ENCODE results near the gene RAB15.
"Not testable (repeated sequence)": the region's sequence is repeated elsewhere in the genome, so short reads cannot be mapped to it uniquely, and the experiment has no call there.

The RAB15 gene

DNA sequence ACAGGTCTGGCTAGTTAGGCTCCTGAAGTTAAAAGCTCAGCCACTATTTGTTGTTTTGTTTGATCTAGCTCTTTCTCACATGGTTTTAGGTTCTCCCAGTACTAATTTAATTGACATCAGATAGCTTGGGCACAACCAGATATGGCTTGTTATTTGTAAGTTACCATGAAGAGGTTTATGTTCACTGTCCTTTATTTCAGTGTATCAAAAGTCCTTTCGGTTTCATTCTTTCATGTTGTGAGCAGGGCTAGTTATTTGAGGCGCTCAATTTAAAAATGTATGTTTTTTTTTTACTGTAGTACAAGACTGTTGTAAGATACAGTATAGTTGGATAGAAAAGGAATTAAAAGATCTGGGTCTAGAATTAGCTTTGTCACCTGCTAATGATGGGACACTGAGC lies 36.6 kb downstream of the RAB15 start:
- DNase-seq = no peak

DNA sequence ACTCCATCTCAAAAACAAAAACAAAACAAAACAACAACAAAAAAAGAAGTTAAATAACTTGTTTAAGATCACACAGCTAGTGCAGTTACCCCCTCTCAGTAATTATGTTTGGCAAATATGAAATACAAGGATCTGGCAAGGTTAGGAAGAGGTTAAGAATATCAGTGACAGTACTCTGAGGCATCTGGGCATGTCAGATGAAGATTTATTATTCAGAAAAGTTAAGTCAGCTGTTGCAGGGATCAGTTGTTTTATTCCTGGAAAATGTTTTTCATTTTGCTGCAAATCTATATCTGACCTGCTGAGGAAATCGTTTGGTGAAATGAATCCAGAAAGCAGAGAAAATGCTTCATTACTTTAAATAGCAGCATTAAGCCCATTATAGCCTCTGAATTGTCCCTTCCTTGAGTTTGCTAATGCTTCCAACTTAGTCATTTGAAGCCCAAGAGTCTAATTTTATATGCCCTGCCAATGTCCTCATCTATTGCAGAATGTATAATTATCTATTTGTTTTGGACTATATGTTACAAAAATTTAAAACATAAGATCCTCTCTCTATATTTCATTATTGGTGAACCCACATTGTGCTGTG lies 37.7 kb downstream of the RAB15 start:
- no peak for DNase-seq

DNA sequence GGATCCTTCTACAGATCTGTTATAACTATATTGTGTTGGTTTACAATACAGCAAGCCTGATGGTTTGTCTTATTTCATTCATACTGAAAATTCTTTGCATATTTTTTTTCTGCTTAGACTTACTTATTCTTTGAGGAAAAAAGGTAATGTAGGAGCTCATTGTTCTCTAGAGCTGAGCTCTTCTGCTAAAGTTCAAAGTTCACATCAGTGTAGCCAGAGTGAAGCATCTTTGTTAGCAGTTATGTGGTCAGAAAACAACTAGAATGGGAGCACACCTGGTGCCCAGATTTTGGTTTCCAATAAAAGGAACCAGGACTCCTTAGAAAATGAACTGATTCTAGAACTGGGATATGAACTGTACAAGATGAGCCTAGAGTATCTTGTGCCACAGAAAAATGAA lies 39.9 kb downstream of the RAB15 start:
- DNase-seq = no peak

DNA sequence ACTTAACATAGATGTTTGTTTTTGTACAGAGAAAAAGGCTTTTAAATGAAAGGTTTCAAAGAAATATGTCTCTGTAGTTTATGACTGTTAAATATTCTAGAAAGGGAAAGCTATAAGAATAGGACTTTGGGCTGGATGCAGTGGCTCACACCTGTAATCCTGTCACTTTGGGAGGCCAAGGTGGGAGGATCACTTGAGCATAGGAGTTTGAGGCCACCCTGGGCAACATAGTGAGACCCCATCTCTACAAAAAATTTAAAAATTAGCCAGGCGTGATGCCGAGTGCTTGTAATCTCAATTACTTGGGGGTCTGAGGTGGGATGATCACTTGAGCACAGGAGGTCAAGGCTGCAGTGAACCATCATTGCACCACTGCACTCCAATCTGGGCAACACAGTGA lies 41.0 kb downstream of the RAB15 start:
- no peak for DNase-seq

DNA sequence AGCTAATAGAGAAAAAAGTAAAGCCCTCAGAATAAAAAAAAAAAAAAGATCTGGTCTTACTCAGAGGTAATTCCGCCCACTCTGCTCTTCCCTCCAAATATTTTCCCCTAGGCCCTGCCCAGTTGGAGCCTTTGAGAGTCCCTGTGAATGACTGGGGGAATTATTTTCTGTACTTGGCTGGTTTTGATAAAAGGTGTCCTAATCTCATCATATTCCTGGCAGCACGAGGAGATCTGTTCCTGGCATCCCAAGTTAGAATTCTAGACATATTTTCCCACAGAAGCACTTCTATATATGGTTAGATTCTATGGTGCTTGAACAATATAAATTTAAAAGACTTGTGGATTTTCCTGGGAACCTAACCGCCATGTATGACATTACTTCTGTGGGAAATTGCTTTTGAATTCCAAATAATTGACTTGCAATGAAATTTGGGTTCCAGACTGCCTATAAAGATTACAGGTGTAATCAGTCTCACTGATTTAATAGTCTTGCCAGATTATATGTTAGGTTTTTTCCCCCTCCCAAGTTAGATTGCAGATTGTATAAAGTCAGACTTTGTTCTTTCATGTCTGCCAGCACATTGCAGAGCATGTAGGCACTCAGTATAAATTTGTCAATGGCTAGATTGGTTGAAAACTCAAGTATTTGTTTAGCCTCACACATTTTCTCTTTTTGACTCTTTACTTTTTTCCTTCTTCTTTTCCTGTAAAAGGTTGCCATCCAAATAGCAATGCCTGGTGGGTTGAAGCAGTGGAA lies 41.9 kb downstream of the RAB15 start:
- no peak for DNase-seq

DNA sequence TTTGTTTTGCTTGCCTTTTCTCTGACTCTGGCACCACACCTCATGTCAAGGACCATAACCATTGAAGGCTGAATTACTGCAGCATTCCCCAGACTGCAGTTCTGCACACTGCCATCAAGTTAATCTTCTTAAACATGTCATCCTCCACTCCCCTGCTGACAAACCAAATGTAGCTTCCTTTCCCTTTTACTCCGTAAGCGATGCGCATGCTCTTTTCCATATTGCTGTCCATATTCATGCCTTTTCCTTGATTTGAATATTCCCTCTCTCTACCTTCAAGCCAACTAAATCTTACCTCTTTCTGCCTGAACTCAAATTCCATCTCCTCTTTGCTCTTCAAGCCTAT lies 43.1 kb downstream of the RAB15 start:
- DNase-seq = no peak

DNA sequence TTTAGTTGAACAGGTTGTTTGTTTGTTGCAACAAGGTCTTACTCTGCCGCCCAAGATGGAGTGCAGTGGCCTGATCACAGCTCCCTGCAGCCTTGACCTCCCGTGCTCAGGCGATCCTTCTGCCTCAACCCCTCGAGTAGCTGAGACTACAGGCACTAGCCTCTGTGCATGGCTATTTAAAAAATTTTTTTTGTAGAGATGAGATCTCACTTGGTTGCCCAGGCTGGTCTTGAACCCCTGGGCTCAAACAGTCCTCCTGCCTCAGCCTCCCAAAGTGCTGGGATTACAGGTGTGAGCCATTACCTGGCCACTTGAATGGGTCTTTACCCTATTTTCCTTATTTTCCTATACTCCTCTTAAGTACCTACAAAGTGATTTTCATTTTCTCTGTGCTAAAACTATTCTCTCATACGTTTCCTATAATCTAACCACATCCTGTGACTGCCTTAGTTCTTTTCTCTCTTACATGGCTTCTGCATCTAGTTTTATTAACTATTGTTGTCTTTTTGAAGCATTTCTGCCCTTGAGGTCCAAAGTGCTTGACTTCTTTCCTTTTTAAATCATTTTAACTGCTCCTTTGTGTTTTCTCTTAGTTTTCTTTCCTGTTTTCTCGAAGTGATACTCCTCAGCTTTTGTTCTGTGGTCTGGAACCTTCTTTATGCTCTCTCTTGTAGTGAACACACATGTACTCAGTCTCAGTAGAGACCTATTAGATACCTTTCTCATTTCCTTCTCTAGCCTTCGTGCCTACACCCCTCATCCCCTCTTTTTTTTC lies 43.7 kb downstream of the RAB15 start:
- no peak for DNase-seq

DNA sequence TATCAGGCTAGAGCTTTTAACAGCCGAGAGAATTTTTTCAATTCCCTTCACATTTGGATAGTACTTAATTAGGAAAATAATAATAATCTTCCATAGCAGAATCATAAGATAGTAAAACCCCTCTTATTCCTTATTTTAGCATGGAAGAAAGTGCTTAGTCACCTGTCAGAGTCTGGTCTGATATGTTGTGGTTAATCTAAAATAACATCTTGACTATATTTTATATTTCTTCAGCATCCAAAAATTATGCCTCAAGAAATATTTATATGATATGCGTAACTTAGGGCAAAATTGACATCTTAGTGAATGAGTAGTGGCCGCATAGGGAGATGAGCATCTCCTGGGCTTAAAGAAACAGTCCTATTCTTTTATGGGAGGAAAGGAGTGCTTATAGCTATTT lies 45.1 kb downstream of the RAB15 start:
- DNase-seq = no peak

DNA sequence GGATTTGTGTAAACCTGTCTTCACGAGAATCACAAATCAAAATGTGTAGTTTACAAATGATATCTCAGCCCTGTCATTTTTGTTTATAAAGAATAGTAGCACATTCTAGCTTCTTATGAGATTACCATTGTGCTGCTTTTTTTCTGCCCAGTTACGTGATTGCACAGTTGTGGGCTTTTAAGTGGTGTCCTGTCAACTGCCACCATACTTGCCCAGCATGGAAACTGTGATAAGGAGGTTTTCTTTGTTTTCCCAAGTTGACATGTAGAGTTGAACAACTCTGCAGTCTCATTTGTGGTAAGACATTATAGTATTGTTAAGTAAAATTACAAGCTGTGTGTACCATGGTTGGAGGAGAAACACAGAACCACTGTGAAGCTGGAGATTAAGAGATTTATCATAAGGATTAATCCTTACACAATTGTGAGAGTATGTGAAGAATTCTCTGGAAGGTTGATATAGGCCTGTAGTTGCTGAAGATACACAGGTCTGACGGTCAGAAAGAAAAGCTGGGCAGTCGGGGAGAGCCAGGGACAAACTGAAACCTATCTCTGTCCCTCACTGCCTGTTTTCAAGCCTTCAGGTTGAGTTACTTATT lies 45.6 kb downstream of the RAB15 start:
- DNase-seq = no peak

DNA sequence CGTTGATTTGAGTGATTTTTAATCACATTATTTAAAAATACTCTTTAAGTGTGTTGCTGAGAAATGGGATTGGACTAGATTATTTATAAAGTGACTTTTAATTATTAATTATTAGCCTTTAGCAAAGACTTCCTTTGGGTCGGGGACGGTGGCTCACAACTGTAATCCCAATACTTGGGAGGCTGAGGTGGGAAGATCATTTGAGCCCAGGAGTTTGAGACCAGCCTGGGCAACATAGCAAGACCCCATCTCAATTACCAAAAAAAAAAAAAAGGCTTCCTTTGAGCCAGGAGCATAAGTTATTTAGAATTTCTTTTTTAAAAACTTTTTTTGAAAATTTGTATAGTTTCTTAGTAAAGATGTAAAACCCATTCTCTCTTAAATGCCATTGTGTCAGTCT lies 49.1 kb downstream of the RAB15 start:
- DNase-seq = no peak

DNA sequence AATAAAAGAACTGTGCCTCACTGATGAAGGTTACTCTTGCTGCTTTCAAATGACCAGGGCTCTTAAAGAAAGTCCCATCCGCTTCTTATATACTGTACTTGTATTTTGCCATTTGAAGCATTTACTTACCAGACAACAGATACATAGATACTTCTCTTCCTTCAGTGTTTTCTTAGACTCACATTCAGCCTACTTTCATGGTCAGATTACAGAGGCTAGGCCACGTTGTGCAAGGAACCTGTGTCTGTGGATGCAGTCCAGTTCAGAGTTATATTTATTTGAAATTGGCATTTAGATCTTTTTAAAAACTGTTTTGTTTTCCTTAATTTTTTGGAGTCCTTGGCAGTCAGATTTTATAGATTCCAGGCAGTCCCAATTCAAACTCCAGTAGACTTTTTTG lies 51.7 kb downstream of the RAB15 start:
- no peak for DNase-seq

DNA sequence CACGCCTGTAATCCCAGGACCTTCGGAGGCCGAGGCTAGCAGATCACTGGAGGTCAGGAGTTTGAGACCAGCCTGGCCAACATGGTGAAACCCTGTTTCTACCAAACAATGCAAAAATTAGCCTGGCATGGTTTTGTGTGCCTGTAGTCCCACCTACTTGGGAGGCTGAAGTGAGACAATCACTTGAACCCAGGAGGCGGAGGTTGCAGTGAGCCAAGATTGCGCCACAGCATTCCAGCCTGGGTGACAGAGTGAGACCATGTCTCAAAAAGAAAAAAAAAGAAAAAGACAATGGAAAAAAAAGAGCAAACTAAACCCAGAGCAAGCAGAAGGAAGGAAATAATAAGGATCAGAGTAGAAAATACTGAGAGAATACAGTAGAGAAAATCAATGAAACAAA lies 52.5 kb downstream of the RAB15 start:
- DNase-seq = no peak

DNA sequence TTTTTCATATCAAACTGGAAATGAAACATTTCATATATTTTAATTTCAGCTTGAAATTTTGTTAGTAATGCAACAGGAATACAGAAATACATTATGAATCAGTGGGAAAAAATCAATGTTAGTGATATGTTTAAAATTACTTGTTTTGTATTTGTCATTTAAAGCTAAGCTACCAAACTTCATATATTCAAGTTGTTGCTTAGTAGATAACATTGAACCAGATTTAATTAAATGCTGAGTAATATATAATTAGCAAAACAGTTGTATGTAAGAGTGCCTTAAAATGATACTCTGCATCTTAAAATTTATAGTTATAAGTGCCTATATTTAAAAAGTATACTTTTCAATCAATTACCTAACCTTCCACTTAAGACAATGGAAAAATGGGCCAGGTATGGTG lies 52.9 kb downstream of the RAB15 start:
- no peak for DNase-seq

DNA sequence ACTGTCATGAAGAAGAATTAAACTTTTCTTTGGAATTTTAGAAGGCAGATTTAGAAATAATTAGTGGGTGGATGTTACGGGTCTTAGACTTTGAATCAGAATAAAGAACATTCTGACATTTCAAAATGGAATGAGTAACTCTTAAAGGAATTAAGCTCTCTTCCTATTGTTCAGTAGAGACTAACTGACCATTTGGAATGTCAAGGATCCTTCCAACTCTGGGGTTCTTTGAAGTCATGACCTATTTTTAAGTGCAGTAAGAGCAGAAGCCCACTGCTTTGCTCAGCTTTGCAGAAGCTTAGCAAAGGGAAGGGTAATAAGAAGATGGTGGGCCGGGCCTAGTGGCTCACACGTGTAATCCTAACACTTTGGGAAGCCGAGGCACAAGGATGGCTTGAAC lies 53.9 kb downstream of the RAB15 start:
- DNase-seq = no peak

DNA sequence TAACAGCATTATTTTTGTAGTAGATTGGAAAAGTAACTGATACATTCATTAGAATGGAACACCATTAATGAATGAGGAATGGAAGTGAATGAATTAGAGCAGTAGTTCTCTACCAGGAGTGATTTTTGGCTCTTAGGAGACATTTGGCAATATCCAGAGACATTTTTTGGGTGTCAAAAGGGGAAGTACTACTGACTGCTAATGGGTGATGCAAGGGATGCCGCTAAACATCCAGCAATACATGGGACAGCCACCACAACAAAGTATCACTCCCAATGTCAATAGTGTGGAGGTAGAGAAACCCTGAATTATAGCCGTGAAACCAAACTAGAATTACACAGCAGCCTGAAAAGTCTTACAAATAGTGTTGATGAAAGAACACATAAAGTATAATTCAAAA lies 56.3 kb downstream of the RAB15 start:
- no peak for DNase-seq

DNA sequence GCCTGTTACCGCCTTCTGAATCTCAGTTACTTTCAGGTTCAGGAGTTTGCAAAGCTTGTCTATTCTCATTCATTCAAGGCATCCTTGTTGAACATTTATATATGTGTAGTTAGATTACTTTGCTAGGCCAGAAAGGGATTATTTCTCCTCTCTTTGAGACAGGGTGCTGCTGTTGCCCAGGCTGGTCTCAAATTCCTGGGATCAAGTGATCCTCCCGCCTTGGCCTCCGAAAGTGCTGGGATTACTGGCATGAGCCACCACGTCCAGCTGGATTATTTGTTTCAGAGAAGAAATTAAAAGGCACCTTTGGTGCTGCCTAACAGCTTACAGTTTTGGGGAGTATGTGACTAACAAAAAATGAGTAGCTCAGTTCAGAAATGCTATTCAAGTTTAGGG lies 57.1 kb downstream of the RAB15 start:
- no peak for DNase-seq

DNA sequence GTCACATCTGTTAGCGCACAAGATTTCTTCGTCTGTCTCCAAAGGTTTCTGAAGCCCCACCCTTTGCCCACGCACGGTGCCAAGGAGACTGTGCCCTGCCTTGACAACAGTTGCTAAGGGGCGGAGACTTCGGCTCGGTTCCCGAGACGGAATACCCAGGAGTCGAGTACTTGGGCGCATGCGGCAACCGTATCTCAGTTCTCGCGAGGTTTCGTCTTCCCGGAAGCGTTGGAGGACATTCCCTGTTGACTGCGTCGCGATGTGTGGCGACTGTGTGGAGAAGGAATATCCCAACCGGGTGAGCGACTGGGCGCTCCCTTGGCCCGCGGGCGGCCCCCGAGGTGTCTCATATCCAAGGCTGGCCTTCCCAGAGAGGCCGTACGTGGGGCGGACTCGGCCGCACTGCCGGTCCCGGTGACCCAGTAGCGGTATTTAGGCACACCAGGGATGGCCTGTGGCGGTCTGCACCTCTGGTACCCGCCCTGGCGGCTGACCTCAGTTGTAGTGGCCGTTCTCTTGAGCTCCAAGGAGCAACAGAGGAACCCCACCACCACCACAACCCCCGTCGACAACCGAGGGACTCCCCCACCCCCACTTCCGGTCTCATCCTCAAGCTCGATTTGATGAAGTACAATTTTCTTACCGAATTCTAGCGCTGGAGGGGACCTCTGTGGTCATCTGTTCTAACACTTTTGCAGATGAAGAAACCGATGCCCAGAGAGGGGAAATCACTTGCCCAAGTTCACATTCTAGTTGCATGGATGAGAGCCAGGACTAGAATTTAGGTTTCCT lies 57.7 kb downstream of the RAB15 start, which contains the start of gene CHURC1:
Gene CHURC1 (plus strand): TSS at position 219 of the 792 bp plus-strand sequence. CDS start 41 bp downstream, at position 260.
- DNase-seq = peak; percentile 96

DNA sequence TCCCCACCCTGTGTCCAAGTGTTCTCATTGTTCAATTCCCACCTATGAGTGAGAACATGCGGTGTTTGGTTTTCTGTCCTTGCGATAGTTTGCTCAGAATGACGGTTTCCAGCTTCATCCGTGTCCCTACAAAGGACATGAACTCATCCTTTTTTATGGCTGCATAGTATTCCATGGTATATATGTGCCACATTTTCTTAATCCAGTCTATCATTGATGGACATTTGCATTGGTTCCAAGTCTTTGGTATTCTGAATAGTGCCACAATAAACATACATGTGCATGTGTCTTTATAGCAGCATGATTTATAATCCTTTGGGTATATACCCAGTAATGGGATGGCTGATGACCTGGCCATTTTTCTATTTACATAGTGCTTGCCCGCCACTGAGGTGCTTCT lies 58.7 kb downstream of the RAB15 start:
- not testable (repeated sequence) for DNase-seq

DNA sequence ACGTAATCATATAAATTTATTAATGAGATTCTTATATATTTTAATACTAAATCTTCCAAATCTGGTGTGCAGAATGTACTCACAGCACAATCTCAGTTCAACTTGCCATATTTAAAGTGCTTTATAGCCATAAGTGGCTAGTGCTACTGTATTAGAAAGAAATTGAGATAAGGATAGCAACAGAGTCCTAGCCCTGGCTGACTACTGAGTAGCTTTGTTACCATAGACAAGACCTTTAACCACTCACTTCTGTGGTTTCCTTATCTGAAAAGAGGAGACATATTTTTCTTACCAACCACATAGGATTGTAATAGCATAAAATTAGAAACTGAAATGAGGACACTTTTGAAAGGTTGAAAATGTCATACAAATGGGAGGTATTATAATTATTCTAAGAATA lies 59.9 kb downstream of the RAB15 start:
- no peak for DNase-seq

DNA sequence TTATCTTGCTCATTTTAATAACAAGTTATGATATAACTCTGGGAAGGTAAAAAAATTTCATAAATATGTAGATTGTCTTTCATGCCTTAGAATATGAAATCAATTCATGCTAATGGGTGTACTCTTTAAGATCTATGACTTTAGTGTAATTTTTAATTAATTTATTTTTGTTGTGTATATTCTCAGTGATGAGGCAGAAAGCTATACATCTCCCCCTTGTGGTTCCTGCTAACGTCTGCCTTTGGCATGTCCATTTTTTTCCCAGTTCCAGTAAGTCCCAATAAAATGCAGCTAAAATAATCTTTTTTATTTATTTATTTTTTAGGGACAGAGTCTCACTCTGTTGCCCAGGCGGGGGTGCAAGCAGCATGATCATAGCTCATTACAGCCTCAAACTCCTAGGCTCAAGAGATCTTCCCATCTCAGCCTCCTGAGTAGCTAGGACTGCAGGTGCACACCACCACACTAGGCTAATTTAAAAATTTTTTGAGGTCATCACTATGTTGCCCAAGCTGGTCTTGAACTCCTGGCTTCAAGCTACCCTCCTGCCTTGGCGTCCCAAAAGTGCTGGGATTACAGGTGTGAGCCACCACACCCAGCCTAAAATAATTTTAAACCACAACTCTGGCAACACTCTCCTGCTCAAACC lies 61.2 kb downstream of the RAB15 start:
- no peak for DNase-seq

DNA sequence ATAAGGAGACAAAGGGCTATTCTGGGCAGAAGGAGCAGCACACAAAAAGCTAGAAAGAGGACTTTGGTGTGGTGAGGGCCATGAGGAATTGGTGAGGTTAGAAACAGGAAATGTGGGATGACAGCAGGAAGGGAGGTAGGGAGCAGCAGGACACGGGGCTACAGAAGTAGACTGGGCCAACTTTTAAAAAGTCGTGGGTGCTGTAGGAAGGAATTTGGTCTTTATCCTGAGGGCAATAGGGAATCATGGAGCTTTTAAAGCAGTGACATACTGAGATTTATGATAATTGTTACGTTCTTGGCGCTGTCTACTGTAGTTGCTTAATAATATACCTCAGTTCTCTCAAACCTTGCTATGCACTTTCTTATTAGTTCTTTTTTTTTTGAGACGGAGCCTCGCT lies 66.1 kb downstream of the RAB15 start:
- DNase-seq = no peak

DNA sequence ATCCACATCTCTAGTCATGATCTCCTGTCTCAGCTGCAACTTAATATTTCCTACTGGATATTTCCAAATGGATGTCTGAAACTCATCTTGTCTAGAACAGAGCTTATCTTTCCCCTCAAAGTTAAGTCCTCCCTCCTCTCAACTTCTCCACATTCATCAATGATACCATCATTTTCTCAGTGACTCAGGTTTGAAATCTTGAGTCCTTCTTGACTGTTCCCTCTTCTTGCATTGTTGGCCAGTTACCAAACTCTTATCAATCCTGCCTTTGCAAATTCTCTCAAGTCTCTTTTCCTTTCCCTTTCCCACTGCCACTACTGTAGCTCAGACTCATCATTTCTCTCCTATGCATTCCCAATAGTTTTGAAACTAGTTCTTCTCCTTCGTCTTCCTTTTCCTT lies 72.2 kb downstream of the RAB15 start:
- no peak for DNase-seq

Data from midbrain (tissue), 1 donor.